Measurements from ENCODE around the gene CACNA1C.

Gene CACNA1C

DNA sequence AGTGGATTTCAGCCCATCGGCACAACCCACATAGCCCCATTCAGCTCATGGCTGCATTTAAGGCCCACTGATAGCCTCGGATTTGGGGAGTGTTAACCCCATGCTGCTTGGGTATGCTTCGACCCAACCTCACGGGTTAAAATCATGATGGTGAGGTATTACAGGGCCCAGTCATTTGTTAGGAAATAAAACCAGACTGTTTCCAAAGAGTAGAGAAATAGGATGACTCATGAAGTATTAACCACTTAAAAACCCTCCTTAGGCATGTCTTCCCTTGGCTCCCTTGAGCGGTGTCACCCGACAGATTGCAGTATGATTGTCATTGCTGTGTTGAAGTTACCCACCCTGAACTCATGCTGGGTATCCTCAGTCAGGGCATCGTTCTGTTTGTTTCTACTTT lies 289.1 kb downstream of the CACNA1C start:
- no peak for TF ChIP-seq CTCF (conservative IDR thresholded peaks at IDR 0.05)
- H3K27ac ChIP-seq: peak overlapping the region; percentile 80

DNA sequence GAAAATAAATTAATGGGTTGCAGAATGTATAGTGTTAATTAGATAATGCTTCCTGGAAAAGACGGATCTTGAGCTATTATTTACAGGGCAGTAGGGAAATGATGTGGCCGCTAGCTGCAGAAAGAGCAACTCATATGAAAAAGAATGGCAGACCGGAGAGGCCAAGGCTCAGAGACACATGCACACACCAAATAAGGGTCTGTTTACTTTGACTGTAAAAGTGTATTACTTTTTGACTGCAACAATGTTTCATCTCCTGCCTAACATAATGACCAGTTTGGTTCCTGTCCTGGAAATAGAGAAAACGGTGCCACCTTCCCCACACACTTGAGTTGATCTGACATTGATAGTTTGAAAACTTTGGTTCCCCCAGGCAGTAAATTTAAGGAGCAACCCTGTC lies 290.9 kb downstream of the CACNA1C start:
- TF ChIP-seq CTCF (conservative IDR thresholded peaks at IDR 0.05): no peak
- peak overlapping the region; percentile 80 for H3K27ac ChIP-seq

DNA sequence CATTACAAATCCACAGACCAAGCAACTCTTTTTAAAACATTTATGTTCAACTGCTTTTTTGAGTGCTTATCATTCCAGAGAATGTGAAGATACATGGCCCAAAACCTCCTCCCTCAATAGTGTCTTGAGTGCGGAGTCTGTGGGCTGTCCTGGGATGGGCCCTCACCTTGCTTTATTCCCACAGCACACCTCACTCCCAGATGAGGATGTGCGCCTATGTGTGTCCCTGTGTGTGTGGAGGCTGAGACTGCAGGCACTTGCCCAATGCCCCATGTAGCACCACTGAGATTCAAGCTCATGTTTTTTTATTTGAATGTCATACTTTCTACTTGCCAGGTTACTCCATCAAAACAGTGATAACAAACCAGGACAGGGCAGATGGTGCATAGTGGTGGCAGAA lies 291.7 kb downstream of the CACNA1C start:
- peak overlapping the region; percentile 80 for H3K27ac ChIP-seq
- no peak for TF ChIP-seq CTCF (conservative IDR thresholded peaks at IDR 0.05)

GRCh38 chr12:2344885-2345284 lies 292.1 kb downstream of the CACNA1C start:
- TF ChIP-seq CTCF (conservative IDR thresholded peaks at IDR 0.05): no peak
- peak overlapping the region; percentile 80; the same call in 1 of the 2 replicates for H3K27ac ChIP-seq

DNA sequence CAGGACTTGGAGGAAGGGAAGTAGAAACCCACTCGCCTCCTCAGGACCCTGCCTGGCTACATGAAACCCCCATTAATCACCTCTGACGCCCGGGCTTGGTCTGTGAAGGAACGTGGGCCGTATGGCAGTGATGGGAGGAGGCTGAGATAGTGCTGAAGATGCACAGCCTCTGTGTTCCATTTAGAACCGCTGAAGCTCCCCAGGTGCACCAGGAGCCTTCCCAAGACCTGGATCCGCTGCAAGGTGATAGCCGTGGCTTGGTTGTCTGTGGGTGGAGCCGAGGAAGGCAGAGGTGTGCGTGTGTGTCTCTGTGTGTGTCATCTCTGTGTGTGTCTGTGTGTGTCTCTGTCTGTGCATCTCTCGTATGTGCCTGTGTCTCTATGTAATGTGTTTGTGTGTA lies 293.1 kb downstream of the CACNA1C start:
- no peak overlapping the region for H3K27ac ChIP-seq

DNA sequence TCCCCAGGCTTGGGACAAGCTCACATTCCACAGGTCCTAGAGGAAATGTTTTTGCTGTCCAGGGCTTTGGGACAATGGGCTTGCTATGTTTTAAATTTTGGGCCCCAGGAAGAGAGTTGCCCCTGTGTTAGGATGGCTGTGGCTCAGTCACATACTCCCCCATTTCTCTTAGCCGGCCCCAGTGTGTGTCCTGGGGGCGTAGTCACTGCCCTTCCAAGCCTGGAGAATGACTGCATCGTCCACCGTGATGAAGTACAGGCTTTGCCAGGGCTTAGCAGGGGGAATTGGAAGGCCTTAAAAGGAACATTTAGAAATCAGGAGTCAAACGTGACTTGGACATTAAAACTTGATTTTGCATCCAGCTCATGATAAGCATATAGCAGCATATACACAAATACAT lies 293.6 kb downstream of the CACNA1C start:
- no peak overlapping the region for H3K27ac ChIP-seq
- TF ChIP-seq CTCF (conservative IDR thresholded peaks at IDR 0.05): no peak

More for the DNA sequence above, 293.1 kb downstream of the CACNA1C start:
- TF ChIP-seq CTCF (conservative IDR thresholded peaks at IDR 0.05): no peak

- no peak for TF ChIP-seq CTCF (conservative IDR thresholded peaks at IDR 0.05)
- H3K27ac ChIP-seq: no peak overlapping the region
These were observed 294.5 kb downstream of the CACNA1C start for GRCh38 chr12:2347137-2347843.
